Measurements from ENCODE around the gene KLRG1.

The KLRG1 gene

DNA sequence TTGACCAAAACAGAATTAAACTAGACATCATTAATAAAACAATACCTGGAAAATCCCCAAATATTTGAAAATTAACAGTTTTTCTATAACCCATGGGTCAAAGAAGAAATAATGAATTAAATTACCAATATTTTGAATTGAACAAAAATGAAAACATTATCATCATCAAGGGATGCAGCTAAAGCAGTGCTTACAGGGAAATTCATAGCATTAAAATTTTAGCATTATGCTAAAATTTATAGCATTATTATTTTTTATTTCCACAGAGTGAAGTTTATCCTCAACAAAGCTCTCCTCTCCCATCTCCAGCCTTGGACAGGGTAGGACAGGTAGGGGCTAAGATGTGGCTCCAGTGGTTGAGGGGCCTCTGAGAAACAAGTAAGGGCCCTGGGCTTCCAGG, 20.6 kb upstream of the KLRG1 start:
- H3K9me3 Mint-ChIP-seq: peaks cover 72% of the 10 kb centered on the region
- TF ChIP-seq, protein P1, sequence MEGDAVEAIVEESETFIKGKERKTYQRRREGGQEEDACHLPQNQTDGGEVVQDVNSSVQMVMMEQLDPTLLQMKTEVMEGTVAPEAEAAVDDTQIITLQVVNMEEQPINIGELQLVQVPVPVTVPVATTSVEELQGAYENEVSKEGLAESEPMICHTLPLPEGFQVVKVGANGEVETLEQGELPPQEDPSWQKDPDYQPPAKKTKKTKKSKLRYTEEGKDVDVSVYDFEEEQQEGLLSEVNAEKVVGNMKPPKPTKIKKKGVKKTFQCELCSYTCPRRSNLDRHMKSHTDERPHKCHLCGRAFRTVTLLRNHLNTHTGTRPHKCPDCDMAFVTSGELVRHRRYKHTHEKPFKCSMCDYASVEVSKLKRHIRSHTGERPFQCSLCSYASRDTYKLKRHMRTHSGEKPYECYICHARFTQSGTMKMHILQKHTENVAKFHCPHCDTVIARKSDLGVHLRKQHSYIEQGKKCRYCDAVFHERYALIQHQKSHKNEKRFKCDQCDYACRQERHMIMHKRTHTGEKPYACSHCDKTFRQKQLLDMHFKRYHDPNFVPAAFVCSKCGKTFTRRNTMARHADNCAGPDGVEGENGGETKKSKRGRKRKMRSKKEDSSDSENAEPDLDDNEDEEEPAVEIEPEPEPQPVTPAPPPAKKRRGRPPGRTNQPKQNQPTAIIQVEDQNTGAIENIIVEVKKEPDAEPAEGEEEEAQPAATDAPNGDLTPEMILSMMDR (IDR thresholded peaks at IDR 0.05): no peak
- no peak for DNase-seq
- H3K27ac Mint-ChIP-seq: no peak overlapping the region
- no peaks in the 10 kb centered on the region for H3K27me3 Mint-ChIP-seq (ENCODE audit: low read depth, poor library complexity)
- peaks cover 51% of the 10 kb centered on the region for H3K36me3 Mint-ChIP-seq (ENCODE audit: low read depth)
- H3K4me1 Mint-ChIP-seq: no peaks in the 10 kb centered on the region
- H3K4me3 Mint-ChIP-seq: no peak overlapping the region

DNA sequence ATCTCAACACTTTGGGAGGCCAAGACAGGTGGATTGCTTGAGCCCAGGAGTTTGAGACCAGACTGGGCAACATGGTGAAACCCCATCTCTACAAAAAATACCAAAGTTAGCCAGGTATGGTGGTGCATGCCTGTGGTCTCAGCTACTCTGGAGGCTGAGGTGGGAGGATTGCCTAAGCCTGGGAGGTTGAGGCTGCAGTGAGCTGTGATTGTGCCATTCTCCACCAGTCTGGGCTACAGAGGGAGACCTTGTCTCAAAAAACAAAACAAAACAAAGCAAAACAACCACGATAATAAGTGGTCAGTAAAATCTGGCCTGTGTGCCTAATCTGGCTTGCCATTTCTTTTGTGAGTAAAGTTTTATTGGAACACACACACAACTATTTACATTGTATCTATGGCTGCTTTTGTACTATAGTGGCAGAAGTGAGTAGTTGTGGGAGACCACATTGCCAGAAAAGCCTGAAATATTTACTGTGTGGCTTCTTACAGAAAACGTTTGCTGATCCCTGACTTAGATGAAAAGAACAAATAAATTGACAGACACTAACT, 19.4 kb upstream of the KLRG1 start:
- TF ChIP-seq, protein P1 (IDR thresholded peaks at IDR 0.05): no peak
- Mint-ChIP-seq H3K4me3 (no peak overlapping the region), H3K9me3 (peaks cover 73% of the 10 kb centered on the region), H3K27ac (no peak overlapping the region), H3K27me3 (ENCODE audit: low read depth, poor library complexity) (no peaks in the 10 kb centered on the region), H3K4me1 (no peaks in the 10 kb centered on the region), H3K36me3 (ENCODE audit: low read depth) (peaks cover 47% of the 10 kb centered on the region)
- DNase-seq: no peak

DNA sequence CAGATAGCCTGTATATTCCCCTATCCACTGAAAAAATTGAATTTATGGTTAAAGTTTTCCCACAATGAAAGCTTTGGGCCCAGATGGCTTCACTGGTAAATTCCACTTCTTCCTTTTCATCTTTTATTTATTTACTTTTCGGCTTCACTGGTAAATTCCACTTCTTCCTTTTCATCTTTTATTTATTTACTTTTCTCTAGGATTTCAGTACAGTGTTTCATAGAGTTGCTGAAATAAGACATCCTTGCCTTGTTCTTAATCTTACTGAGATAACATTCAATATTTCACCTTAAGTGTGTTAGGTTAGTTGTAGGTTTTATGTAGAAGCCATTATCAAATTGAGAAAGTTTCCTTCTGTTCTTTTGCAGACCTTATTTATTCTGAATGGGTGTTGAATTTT, 18.9 kb upstream of the KLRG1 start:
- Mint-ChIP-seq H3K9me3 (peaks cover 73% of the 10 kb centered on the region), H3K27me3 (ENCODE audit: low read depth, poor library complexity) (no peaks in the 10 kb centered on the region), H3K27ac (no peak overlapping the region), H3K36me3 (ENCODE audit: low read depth) (peaks cover 48% of the 10 kb centered on the region), H3K4me3 (no peak overlapping the region), H3K4me1 (no peaks in the 10 kb centered on the region)
- TF ChIP-seq, protein P1 (IDR thresholded peaks at IDR 0.05): no peak
- DNase-seq: no peak

DNA sequence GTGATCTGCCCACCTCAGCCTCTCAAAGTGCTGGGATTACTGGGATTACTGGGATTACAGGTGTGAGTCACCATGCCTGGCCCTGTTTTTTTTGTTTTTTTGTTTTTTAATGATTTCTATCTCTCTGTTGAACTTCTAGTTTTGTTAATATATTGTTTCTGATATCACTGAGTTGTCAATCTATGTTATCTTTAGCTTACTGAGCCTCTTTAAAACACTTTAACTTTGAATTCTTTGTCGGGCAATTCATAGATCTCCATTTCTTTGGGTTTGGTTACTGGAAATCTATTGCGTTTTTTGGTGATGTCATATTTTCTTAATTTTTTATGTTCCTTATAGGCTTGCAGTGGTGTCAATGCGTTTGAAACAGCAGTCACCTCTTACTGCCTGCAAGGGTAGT, 9.2 kb upstream of the KLRG1 start:
- TF ChIP-seq, protein P1 (IDR thresholded peaks at IDR 0.05): no peak
- H3K27me3 Mint-ChIP-seq (ENCODE audit: low read depth, poor library complexity): peaks cover 5% of the 10 kb centered on the region
- no peaks in the 10 kb centered on the region for H3K4me1 Mint-ChIP-seq
- no peak for DNase-seq
- peaks cover 39% of the 10 kb centered on the region for H3K9me3 Mint-ChIP-seq
- peaks cover 39% of the 10 kb centered on the region for H3K36me3 Mint-ChIP-seq (ENCODE audit: low read depth)
- no peak overlapping the region for H3K4me3 Mint-ChIP-seq
- peak overlapping the region; percentile 20 for H3K27ac Mint-ChIP-seq

DNA sequence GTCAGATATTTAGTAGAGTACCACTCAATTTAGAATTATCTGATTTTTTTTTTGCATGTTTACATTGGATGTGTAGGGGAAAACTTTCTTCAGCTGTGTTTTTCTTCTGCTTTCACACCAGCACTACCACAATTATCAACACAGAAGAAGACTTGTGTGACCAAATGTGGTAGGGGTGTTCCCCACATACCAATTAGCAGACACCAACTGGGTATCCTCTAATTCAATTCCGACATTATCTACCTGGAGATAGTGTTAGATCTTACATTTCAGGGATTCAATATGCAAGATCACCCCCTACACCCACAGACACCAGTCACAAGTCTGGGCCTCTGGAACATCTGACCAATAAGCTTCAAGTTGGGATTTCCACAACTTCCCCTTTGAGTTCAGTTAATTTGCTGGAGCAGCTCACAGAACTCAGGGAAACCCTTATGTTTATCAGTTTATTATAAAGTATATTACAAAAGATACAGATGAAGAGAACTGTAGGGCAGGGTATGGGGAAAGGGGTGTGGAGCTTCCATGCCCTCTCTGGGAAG, 4.1 kb upstream of the KLRG1 start:
- TF ChIP-seq, protein P1 (IDR thresholded peaks at IDR 0.05): no peak
- DNase-seq: no peak
- Mint-ChIP-seq H3K27me3 (ENCODE audit: low read depth, poor library complexity) (peaks cover 4% of the 10 kb centered on the region), H3K4me3 (no peak overlapping the region), H3K27ac (no peak overlapping the region), H3K9me3 (peaks cover 2% of the 10 kb centered on the region), H3K4me1 (no peaks in the 10 kb centered on the region), H3K36me3 (ENCODE audit: low read depth) (peaks cover 2% of the 10 kb centered on the region)

DNA sequence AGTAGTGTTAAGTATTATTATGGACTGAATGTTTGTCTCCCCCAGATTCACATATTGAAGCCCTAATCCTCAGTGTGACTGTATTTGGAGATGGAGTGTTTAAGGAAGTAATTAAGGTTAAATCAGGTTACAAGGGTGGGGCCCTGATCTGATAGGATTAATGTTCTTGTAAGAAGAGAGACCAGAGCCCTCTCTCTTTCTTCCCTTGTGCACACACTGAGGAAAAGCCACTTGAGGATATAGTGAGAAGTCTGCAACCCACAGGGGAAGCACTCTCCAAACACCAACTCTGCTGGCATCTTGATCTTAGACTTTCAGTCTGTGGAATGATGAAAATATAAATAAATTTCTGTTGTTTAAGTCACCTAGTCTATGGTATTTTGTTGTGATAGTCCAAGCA, 2.2 kb upstream of the KLRG1 start:
- TF ChIP-seq, protein P1 (IDR thresholded peaks at IDR 0.05): no peak
- Mint-ChIP-seq H3K36me3 (ENCODE audit: low read depth) (no peaks in the 10 kb centered on the region), H3K27ac (no peak overlapping the region), H3K9me3 (no peaks in the 10 kb centered on the region), H3K4me3 (no peak overlapping the region), H3K27me3 (ENCODE audit: low read depth, poor library complexity) (no peaks in the 10 kb centered on the region), H3K4me1 (no peaks in the 10 kb centered on the region)
- DNase-seq: no peak
